ENCODE measurements around the gene VTI1A. TPM values are rescaled to one million over a fixed set of nuclear protein-coding genes. Genes with fewer than 3 reads are reported as not detected.

VTI1A gene
- total RNA-seq, 2 donors from 2014 or later: 53.3 to 57.5 TPM

DNA sequence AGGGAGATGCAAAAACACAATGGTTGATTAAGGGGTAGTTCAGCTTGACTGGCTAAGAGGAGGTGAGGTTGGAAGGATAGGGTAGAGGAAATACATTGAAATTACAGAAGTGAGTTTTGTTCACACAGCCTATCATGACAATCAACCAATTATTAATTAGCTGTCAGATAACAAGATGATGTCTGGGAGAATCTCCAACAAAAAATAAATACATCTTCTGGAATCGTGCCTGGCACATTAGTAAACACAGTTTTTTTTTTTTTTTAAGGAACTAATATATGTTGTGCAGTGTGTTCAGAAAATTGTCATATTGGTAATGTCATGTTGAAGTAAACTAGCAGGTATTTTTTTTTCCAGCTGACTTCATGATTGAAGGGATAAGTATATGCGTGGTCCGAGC is 171.8 kb downstream of the VTI1A start:
- no peak overlapping the region for H3K4me3 ChIP-seq
- H3K9me3 ChIP-seq: no peaks in the 10 kb centered on the region
- no peak for DNase-seq (ENCODE audit: low spot score)
- H3K36me3 ChIP-seq: no peaks in the 10 kb centered on the region
- no peaks in the 10 kb centered on the region for H3K27me3 ChIP-seq (replicated peaks; ENCODE audit: insufficient read depth)
- WGBS: 91% methylated on average over 3 of the region's 3 CpGs
- intact Hi-C loops (cut with DNase I): no loop called here
- H3K4me1 ChIP-seq (replicated peaks): no peaks in the 10 kb centered on the region
- TF ChIP-seq POLR2AphosphoS5 (IDR thresholded peaks at IDR 0.05) (no peak), POLR2A (IDR thresholded peaks at IDR 0.05) (no peak)
- TF ChIP-seq, protein P1, sequence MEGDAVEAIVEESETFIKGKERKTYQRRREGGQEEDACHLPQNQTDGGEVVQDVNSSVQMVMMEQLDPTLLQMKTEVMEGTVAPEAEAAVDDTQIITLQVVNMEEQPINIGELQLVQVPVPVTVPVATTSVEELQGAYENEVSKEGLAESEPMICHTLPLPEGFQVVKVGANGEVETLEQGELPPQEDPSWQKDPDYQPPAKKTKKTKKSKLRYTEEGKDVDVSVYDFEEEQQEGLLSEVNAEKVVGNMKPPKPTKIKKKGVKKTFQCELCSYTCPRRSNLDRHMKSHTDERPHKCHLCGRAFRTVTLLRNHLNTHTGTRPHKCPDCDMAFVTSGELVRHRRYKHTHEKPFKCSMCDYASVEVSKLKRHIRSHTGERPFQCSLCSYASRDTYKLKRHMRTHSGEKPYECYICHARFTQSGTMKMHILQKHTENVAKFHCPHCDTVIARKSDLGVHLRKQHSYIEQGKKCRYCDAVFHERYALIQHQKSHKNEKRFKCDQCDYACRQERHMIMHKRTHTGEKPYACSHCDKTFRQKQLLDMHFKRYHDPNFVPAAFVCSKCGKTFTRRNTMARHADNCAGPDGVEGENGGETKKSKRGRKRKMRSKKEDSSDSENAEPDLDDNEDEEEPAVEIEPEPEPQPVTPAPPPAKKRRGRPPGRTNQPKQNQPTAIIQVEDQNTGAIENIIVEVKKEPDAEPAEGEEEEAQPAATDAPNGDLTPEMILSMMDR (IDR thresholded peaks at IDR 0.05): no peak
- no peak overlapping the region for H3K27ac ChIP-seq

DNA sequence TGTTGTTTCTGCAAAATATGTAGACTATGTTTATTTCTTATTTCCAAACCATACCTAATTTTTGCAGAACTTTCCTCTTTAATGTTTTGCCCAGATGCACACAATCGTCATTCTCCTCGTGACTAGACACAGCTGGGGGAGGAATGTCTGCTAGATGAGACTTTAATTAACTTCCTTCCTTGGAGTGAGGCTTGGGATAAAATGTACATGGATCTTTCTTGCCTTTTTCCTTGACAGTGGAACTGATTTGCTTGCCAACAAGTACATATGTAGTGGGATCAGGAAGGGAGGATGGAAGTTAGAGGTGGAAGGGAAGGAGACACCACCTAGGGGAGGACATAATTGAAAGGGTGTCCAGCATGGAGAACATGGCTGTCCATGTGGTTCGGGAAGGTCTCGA is 172.5 kb downstream of the VTI1A start:
- Histone ChIP-seq H3K27ac (no peak overlapping the region), H3K27me3 (replicated peaks; ENCODE audit: insufficient read depth) (no peaks in the 10 kb centered on the region), H3K36me3 (no peaks in the 10 kb centered on the region), H3K4me1 (replicated peaks) (no peaks in the 10 kb centered on the region), H3K9me3 (no peaks in the 10 kb centered on the region), H3K4me3 (no peak overlapping the region)
- TF ChIP-seq, protein P1 (IDR thresholded peaks at IDR 0.05): no peak
- TF ChIP-seq POLR2AphosphoS5 (IDR thresholded peaks at IDR 0.05) (no peak), POLR2A (IDR thresholded peaks at IDR 0.05) (no peak)
- DNase-seq (ENCODE audit: low spot score): no peak
- intact Hi-C loops (cut with DNase I): no loop called here
- 71% methylated on average over 4 of the region's 4 CpGs for WGBS

DNA sequence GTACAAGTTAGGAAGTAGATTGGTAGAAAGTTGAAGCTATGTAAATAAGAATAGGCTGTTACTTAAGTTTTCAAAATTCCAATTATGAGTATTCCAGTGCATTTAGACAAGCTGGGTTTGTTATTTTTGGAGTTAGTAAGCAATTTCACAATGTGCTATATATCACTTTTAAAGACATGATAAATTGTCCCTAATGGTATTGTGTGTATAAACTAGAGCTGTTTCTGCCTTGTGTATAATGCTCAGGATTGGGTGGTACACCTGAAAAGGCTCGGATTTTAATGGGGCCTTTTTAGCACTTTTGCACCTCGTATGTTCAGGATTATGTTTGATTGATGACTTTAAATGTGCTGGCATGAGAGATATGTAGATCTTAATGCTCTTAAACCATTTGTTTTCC is 175.8 kb downstream of the VTI1A start:
- no peaks in the 10 kb centered on the region for H3K36me3 ChIP-seq
- intact Hi-C loops (cut with DNase I): no loop called here
- H3K27ac ChIP-seq: no peak overlapping the region
- H3K4me3 ChIP-seq: no peak overlapping the region
- no peaks in the 10 kb centered on the region for H3K27me3 ChIP-seq (replicated peaks; ENCODE audit: insufficient read depth)
- whole genome bisulfite sequencing: 31% methylated on average over 2 of the region's 2 CpGs
- no peaks in the 10 kb centered on the region for H3K9me3 ChIP-seq
- no peak for DNase-seq (ENCODE audit: low spot score)
- H3K4me1 ChIP-seq (replicated peaks): no peaks in the 10 kb centered on the region
- no peak for TF ChIP-seq POLR2A (IDR thresholded peaks at IDR 0.05)

DNA sequence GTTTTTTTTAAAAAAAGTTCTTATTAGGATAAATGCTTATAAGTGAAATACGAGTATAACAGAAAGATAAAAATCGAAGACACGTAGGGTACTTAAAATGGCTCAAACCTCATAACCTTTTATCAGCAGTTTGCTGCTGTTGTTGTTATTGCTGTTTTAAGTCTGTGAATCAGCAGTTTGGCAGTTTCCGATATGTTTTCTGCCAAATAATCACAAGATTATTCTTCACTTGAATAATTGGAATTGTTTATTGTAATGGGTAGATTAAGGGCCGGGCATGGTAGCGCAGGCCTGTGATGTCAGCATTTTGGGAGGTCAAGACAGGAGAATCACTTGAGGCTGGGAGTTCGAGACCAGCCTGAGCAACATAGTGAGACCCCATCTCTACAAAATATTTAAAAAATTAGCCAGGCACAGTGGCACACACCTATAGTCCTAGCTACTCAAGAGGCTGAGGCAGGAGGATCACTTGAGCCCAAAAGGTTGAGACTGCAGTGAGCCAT is 177.6 kb downstream of the VTI1A start:
- no peak for TF ChIP-seq POLR2AphosphoS5 (IDR thresholded peaks at IDR 0.05)
- TF ChIP-seq, protein P1 (IDR thresholded peaks at IDR 0.05): no peak
- no peak for TF ChIP-seq POLR2A (IDR thresholded peaks at IDR 0.05)

DNA sequence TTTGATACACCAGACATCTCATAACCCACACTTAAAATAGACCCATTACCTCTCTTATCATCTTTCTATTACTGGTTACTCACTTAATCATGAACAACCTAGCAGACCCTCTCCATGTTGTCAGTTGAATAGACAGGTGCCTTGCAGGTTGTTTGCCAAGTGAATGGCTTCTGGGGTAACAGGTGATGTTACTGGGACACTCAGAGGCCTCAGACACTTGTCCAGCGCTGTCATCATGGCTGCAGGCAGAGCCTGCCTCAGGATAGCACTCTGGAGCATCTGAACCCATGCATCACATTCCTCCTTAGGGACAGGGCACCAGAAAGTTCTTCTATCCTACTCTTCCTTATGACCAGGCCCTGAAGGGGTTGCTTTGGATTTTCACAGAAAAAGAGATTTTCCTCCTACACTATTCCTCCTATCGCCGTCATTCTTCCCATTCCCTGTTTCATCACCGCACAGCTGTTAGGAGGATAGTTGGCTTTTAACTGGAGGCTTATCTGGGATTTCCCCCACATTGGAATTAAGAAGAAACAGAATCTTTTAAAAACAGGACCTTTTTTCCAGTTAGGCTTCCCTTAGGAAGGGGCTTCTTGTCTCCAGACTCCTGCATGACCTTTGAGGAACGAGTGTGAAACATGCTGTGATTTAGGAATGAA is 182.1 kb downstream of the VTI1A start:
- H3K4me1 ChIP-seq (replicated peaks): no peaks in the 10 kb centered on the region
- no peak for DNase-seq (ENCODE audit: low spot score)
- H3K36me3 ChIP-seq: no peaks in the 10 kb centered on the region
- H3K4me3 ChIP-seq: no peak overlapping the region
- intact Hi-C loops (cut with DNase I): no loop called here
- 96% methylated on average over 5 of the region's 5 CpGs for WGBS
- H3K27ac ChIP-seq: no peak overlapping the region
- no peaks in the 10 kb centered on the region for H3K27me3 ChIP-seq (replicated peaks; ENCODE audit: insufficient read depth)
- TF ChIP-seq, protein P1 (IDR thresholded peaks at IDR 0.05): no peak
- TF ChIP-seq POLR2A (IDR thresholded peaks at IDR 0.05): no peak
- no peak for TF ChIP-seq POLR2AphosphoS5 (IDR thresholded peaks at IDR 0.05)
- H3K9me3 ChIP-seq: no peaks in the 10 kb centered on the region

More for the DNA sequence above, 177.6 kb downstream of the VTI1A start:
- Histone ChIP-seq H3K9me3 (no peaks in the 10 kb centered on the region), H3K27ac (no peak overlapping the region), H3K27me3 (replicated peaks; ENCODE audit: insufficient read depth) (no peaks in the 10 kb centered on the region), H3K4me3 (no peak overlapping the region), H3K36me3 (no peaks in the 10 kb centered on the region), H3K4me1 (replicated peaks) (no peaks in the 10 kb centered on the region)
- intact Hi-C loops (cut with DNase I): no loop called here
- no peak for DNase-seq (ENCODE audit: low spot score)
- 83% methylated on average over 7 of the region's 7 CpGs for WGBS
